KMS-11 (cell line): ENCODE measurements around the gene PDE4A.

Experiments
- H2AFZ ChIP-seq: fragments of 200-600 bp; sonication (generic); 2 replicates; pipeline ENCODE4 v1.6.1; 2016; ENCODE audit warnings: antibody characterized with exemption, mixed run types, low read depth
- H3K27ac ChIP-seq: fragments of 200-600 bp; sonication (generic); 2 replicates; pipeline ENCODE4 v1.6.1; 2016; ENCODE audit warnings: mild to moderate bottlenecking, mixed run types
- H3K27me3 ChIP-seq: fragments of 200-600 bp; sonication (generic); 2 replicates; pipeline ENCODE4 v1.6.1; 2017; ENCODE audit warnings: mild to moderate bottlenecking, low read depth, mixed run types, moderate library complexity; ENCODE audit not compliant: insufficient read depth
- H3K36me3 ChIP-seq: fragments of 200-600 bp; sonication (generic); 2 replicates; pipeline ENCODE4 v1.6.1; 2017; ENCODE audit warnings: mild to moderate bottlenecking, mixed run types; ENCODE audit not compliant: insufficient read depth
- H3K4me1 ChIP-seq: fragments of 200-600 bp; sonication (generic); 2 replicates; pipeline ENCODE4 v1.6.1; 2016; ENCODE audit warnings: mild to moderate bottlenecking, low read depth, mixed run types; ENCODE audit not compliant: poor library complexity, severe bottlenecking
- H3K4me2 ChIP-seq: fragments of 200-600 bp; sonication (generic); 2 replicates; pipeline ENCODE4 v1.7.0; 2016; ENCODE audit warnings: mild to moderate bottlenecking, mixed run types
- H3K4me3 ChIP-seq: fragments of 200-600 bp; sonication (generic); IDR thresholded peaks from 2 replicates; pipeline ENCODE4 v1.6.1; 2017; ENCODE audit warnings: low read depth, low read length, mixed read lengths; ENCODE audit not compliant: insufficient read depth
- H3K79me2 ChIP-seq: fragments of 200-600 bp; sonication (generic); 2 replicates; pipeline ENCODE4 v1.6.1; 2016; ENCODE audit warnings: low read depth, mixed run types; ENCODE audit not compliant: insufficient read depth
- H3K9ac ChIP-seq: fragments of 200-600 bp; sonication (generic); 2 replicates; pipeline ENCODE4 v1.6.1; 2016; ENCODE audit warnings: mild to moderate bottlenecking, mixed run types
- H4K20me1 ChIP-seq: fragments of 200-600 bp; sonication (generic); 2 replicates; pipeline ENCODE4 v1.6.1; 2016; ENCODE audit warnings: mild to moderate bottlenecking, mixed run types; ENCODE audit not compliant: insufficient read depth
- TF ChIP-seq, protein P1 (sequence below): fragments of 200-600 bp; sonication (generic); conservative IDR thresholded peaks from 2 replicates; pipeline ENCODE4 v1.6.1; 2017; ENCODE audit warnings: low read depth, mild to moderate bottlenecking, antibody characterized with exemption, low read length, moderate library complexity, mixed read lengths

PDE4A gene

DNA sequence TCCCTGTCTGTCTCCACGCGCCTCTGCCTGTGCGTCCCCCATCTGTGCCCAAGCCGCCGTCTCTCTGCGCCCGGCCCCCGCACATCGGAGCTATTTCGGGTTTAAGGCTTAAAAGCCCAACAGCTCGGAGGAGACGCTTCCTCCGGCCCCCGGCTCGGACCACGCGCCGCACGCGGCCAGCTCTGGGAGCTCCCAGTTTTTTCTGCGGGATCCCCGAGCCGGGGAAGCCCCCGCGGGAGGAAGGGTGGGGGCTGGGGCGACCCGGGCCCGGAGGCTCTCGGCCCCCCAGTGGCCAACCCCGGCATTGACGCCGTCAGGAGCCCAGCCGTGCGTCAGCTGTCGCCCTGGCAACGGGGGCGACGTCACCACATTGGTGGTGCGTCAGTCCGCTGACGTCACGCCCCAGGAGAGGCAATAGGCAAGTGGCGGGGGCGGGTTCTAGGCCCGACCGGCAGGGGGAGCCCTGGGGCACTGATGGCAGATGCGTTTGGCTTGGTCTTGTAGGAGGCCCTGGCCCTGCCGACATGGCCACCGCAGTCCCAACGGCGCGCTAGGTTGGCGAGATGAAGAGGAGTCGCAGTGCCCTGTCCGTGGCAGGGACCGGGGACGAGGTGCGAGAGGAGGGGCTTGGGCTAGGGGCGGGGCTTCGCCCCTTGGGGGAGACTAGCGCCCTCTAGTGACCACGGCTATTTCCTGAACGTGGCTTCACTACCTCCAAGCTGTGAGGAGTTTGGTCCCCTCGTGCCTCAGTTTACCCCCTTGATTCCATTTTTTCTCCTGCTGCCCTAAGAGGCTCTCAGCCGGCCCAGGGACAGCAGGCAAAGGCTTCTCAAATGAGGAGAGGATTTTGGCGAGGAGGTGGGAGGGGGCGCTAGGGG, 3.7 kb upstream of the PDE4A start:
- peak overlapping the region; percentile 75 for H3K9ac ChIP-seq
- H3K4me2 ChIP-seq, result peak overlapping the region; percentile 61
- peaks cover 63% of the 10 kb centered on the region for H3K4me1 ChIP-seq
- TF ChIP-seq, protein P1, sequence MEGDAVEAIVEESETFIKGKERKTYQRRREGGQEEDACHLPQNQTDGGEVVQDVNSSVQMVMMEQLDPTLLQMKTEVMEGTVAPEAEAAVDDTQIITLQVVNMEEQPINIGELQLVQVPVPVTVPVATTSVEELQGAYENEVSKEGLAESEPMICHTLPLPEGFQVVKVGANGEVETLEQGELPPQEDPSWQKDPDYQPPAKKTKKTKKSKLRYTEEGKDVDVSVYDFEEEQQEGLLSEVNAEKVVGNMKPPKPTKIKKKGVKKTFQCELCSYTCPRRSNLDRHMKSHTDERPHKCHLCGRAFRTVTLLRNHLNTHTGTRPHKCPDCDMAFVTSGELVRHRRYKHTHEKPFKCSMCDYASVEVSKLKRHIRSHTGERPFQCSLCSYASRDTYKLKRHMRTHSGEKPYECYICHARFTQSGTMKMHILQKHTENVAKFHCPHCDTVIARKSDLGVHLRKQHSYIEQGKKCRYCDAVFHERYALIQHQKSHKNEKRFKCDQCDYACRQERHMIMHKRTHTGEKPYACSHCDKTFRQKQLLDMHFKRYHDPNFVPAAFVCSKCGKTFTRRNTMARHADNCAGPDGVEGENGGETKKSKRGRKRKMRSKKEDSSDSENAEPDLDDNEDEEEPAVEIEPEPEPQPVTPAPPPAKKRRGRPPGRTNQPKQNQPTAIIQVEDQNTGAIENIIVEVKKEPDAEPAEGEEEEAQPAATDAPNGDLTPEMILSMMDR, result peak; percentile 99
- no peaks in the 10 kb centered on the region; the same call in 1 of the 2 replicates for H3K27me3 ChIP-seq
- H3K79me2 ChIP-seq, result peaks cover 11% of the 10 kb centered on the region; the same call in 1 of the 2 replicates
- H3K4me3 ChIP-seq, result no peak overlapping the region
- H3K36me3 ChIP-seq, result no peaks in the 10 kb centered on the region
- peak overlapping the region; percentile 47; the same call in 1 of the 2 replicates for H2AFZ ChIP-seq
- H4K20me1 ChIP-seq, result no peaks in the 10 kb centered on the region
- H3K27ac ChIP-seq, result peak overlapping the region; percentile 78

DNA sequence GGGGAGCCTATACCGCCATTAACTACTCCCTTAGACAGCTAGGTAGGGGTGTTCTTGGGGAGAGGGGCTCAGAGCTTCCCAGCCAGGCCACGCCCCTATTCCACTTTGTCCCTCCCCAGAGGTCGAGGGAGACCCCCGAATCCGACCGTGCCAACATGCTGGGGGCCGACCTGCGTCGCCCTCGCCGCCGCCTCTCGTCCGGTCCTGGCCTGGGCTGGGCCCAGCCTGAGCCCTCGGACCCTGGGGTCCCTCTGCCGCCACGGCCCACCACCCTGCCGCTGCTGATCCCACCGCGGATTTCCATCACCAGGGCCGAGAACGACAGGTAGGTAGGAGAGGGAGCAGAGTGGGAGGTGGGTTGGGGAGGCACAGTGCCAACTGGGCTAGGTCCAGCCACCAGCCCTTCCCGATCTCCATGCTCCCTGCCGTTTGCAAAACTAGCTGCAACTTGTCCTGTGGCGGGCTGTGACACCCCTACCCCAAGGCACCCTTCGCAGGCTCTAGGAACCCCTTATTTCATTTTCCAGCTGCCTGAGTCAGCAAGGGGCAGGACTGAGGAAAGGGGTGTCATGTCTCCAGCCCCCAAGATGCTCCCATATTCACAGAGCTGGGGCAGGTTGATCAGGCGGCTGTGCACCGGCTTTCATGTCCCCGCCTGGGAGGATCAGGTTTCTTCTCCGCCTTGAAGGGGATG, 2.6 kb upstream of the PDE4A start:
- Histone ChIP-seq H3K27me3 (no peaks in the 10 kb centered on the region; the same call in 1 of the 2 replicates), H2AFZ (no peak overlapping the region), H3K4me3 (no peak overlapping the region), H3K79me2 (peaks cover 16% of the 10 kb centered on the region; the same call in 1 of the 2 replicates), H3K9ac (no peak overlapping the region), H4K20me1 (no peaks in the 10 kb centered on the region), H3K4me2 (peak overlapping the region; percentile 93; the same call in 1 of the 2 replicates), H3K27ac (no peak overlapping the region), H3K4me1 (peaks cover 61% of the 10 kb centered on the region), H3K36me3 (no peaks in the 10 kb centered on the region)
- TF ChIP-seq, protein P1, result no peak

DNA sequence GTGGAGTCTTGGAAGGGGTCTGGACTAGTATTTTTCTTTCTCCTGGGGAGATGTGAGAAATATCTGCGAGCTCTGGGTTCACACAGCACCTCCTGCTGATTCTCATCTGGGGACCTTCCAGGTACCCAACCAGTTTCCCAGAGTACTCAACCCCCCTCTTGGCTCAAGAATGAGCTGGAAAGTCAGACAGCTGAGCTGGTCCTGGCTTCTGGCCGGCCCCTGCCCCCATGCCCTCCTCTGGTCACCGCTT, 2.2 kb upstream of the PDE4A start:
- Histone ChIP-seq H3K4me2 (peak overlapping the region; percentile 93), H3K27ac (no peak overlapping the region), H3K79me2 (peaks cover 16% of the 10 kb centered on the region; the same call in 1 of the 2 replicates)

DNA sequence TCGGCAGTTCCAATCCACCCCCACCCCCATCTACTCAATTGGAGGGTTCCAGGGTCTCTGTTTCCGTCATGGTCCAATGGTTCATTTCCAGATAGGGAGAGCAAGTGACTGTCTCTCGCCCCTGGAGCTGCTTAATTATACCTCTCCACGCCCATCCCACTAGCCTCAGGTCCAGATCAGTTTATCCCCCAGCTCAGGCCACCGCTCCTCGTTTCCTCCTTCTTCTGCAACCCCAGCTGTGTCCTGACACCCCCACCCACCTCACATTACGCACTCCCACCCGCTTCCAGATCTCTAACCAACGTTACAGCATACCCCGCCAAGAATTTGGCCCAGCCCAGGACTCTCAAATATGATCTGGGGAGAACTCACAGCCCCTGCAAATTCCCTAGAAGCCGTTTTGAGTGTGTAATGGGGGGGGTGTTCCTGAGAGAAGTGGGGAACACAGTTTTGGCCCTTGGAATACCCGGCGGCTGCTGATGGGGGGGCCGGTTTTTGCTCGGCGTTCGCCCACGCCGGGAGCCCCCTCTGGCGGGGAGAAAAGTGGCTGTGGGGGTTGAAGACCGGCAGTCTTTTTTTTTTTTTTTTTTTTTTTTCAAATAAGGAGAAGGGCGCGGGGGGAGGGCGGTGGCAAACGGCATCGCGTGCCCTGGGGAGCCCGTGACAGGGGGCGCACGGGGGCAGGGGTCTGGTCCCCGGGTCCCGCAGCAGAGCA, 1.7 kb upstream of the PDE4A start:
- TF ChIP-seq, protein P1, result peak; percentile 24; the same call in 1 of the 2 replicates
- peaks cover 59% of the 10 kb centered on the region for H3K4me1 ChIP-seq
- H4K20me1 ChIP-seq, result no peaks in the 10 kb centered on the region
- no peaks in the 10 kb centered on the region; the same call in 1 of the 2 replicates for H3K27me3 ChIP-seq
- H3K4me3 ChIP-seq, result no peak overlapping the region
- H3K9ac ChIP-seq, result peak overlapping the region; percentile 96; the same call in 1 of the 2 replicates
- no peak overlapping the region for H2AFZ ChIP-seq
- no peak overlapping the region; the same call in 1 of the 2 replicates for H3K27ac ChIP-seq
- H3K36me3 ChIP-seq, result no peaks in the 10 kb centered on the region
- peaks cover 16% of the 10 kb centered on the region; the same call in 1 of the 2 replicates for H3K79me2 ChIP-seq
- peak overlapping the region; percentile 93 for H3K4me2 ChIP-seq

More for the DNA sequence above, 2.2 kb upstream of the PDE4A start:
- Histone ChIP-seq H3K4me3 (no peak overlapping the region), H3K36me3 (no peaks in the 10 kb centered on the region), H3K9ac (no peak overlapping the region; the same call in 1 of the 2 replicates), H2AFZ (no peak overlapping the region), H3K4me1 (peaks cover 59% of the 10 kb centered on the region), H3K27me3 (no peaks in the 10 kb centered on the region; the same call in 1 of the 2 replicates), H4K20me1 (no peaks in the 10 kb centered on the region)
- TF ChIP-seq, protein P1, result no peak
